ENCODE results near the gene BAIAP2. TPM values are rescaled to one million over a fixed set of nuclear protein-coding genes. Genes with fewer than 3 reads are reported as not detected.

BAIAP2 gene
- total RNA-seq, 1 donor from 2014 or later, result 139 TPM

DNA sequence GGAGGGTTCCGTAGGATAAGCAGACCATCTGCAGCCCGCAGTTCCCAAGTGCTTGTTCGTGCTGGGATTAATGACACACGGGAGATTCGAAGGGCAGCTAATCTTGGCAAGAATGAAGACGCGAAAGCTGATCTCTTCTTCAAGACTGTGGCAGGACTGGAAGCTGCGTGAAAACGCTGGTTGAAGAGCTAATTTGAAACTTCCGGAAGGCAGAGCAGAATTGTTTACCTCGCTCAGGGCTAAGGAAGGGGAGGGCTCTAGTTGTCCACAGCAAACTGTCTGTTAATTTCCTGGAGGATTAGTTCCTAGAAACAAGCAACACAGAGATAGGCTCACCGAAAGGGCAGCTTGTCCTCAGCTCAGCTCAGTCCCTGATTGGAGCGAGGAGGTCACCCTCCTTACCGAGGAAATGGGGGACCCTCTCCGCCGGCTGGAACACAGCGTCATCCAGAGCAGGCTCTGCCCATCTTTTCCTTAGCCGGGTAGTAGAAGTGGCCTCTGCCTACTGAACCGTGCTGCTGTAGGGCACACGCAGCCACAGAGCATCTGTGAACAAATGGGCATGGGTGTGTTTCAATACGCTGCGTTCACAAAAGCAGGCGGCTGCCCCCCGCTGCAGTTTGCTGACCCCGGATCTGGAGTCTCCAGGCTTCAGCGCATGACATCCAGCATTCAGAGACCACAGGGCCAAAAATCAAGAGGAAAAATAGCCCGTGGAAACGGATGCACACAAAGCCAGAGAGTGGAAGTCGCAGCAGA, 16.7 kb upstream of the BAIAP2 start:
- peak; percentile 61 for DNase-seq
- ATAC-seq, result peak; percentile 58
- Histone ChIP-seq H3K27me3 (no peaks in the 10 kb centered on the region), H3K9me3 (no peaks in the 10 kb centered on the region), H3K27ac (peak overlapping the region; percentile 77), H3K36me3 (no peaks in the 10 kb centered on the region), H3K4me3 (peak overlapping the region; percentile 41), H3K4me1 (peaks cover 38% of the 10 kb centered on the region)
- TF ChIP-seq, protein P1, sequence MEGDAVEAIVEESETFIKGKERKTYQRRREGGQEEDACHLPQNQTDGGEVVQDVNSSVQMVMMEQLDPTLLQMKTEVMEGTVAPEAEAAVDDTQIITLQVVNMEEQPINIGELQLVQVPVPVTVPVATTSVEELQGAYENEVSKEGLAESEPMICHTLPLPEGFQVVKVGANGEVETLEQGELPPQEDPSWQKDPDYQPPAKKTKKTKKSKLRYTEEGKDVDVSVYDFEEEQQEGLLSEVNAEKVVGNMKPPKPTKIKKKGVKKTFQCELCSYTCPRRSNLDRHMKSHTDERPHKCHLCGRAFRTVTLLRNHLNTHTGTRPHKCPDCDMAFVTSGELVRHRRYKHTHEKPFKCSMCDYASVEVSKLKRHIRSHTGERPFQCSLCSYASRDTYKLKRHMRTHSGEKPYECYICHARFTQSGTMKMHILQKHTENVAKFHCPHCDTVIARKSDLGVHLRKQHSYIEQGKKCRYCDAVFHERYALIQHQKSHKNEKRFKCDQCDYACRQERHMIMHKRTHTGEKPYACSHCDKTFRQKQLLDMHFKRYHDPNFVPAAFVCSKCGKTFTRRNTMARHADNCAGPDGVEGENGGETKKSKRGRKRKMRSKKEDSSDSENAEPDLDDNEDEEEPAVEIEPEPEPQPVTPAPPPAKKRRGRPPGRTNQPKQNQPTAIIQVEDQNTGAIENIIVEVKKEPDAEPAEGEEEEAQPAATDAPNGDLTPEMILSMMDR (IDR thresholded peaks at IDR 0.05), result no peak
- intact Hi-C loops (cut with DNase I), result no loop called here

DNA sequence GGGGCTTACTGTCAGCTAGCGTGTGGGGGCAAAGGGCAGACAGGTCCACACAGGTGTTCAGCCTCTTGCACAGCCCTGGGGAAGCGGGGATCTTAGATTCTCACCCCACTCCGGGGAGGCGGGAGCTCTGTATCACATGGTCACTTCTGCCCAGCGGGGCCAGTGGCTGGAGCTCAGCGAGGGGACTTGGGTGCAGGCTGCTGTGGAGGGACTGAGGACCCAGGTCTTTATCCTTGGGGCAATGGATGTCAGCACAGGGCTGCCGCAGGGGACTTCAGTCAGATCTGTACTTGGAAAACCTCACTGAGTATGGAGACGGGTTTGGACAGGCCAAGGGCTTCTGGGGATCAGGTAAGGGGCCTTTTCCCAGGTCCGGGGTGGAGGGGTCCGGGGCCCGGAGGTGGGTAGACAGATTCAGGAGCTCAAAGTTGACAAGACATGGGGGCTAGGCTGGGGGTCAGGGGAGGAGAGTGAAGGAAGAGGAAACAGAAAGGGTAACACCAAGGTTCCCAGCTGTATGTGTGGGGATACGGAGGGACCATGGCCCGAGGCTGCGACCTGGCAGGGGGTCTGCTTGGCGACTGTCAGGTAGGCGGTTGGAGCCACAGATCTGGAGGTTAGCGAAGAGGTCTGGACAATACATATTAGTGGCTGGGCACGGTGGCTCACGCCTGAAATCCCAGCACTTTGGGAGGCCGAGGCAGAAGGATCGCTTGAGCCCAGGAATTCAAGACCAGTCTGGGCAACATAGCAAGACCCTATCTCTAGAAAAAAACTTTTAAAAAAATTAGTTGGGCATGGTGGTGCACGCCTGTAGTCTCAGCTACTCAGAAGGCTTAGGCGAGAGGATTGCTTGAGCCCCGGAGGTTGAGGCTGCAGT, 15.1 kb upstream of the BAIAP2 start:
- Histone ChIP-seq H3K27ac (no peak overlapping the region), H3K4me3 (no peak overlapping the region), H3K9me3 (no peaks in the 10 kb centered on the region), H3K27me3 (no peaks in the 10 kb centered on the region), H3K4me1 (peaks cover 54% of the 10 kb centered on the region), H3K36me3 (no peaks in the 10 kb centered on the region)
- TF ChIP-seq, protein P1 (IDR thresholded peaks at IDR 0.05), result no peak
- ATAC-seq, result no peak
- intact Hi-C loops (cut with DNase I), result no loop called here
- DNase-seq, result peak; percentile 57

DNA sequence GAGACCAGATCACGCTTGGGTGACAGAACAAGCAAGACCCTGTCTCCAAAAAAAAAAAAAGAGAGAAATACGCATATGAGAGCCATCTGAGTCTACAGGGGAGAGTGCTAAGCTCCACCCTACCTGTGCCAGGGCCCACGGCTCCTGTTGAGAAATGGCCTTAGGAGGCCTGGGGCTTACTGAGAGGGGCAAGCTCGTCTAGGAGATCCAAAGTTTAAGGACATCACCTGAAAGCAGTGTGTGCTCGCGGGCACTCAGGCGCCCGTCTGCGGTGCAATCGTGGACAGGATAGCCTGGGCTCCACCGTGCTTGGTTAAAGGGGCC, 14.5 kb upstream of the BAIAP2 start:
- DNase-seq, result no peak
- TF ChIP-seq, protein P1 (IDR thresholded peaks at IDR 0.05), result no peak
- intact Hi-C loops (cut with DNase I), result no loop called here
- Histone ChIP-seq H3K36me3 (no peaks in the 10 kb centered on the region), H3K4me1 (peaks cover 59% of the 10 kb centered on the region), H3K27ac (peak overlapping the region; percentile 56), H3K27me3 (no peaks in the 10 kb centered on the region), H3K4me3 (no peak overlapping the region), H3K9me3 (no peaks in the 10 kb centered on the region)
- no peak for ATAC-seq

DNA sequence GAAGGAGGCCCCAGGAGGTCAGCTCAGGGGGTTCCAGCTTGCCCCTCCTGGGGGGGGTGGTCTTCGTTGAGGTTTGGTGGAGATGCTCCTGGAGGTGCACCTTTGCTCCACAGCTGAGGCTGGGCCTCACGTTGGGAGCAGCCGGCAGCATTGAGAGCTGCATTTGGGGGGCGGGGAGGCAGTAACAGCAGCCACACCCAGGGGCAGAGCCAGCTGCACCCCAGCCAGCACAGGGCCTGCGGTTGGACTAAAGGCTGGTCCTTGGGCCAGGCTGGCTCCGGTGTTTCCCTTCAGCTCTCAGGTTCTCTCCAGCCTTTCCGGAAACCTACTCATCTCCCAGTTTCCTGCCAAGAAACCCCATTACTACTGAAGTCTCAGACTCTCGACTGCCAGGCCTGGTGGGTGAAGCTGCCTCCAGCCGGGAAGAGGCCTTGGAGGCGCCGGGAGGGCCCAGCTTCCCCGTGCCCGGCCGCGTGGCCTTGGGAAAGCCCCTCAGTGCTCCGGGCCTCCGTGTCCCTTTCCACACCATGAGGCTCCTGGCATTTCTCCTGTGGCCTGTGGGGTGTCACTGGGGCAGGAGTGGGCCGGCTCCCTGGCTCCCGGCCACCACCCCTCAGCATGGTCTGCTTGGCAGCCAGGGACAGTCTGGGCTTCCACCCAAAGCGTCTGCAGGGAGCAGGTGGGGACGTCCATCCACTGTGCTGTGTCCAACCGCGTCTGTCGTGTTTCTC, 14.0 kb upstream of the BAIAP2 start:
- Histone ChIP-seq H3K4me3 (no peak overlapping the region), H3K4me1 (peaks cover 59% of the 10 kb centered on the region), H3K27me3 (no peaks in the 10 kb centered on the region), H3K9me3 (no peaks in the 10 kb centered on the region), H3K27ac (peak overlapping the region; percentile 56), H3K36me3 (no peaks in the 10 kb centered on the region)
- peak; percentile 89 for DNase-seq
- peak; percentile 80 for ATAC-seq
- intact Hi-C loops (cut with DNase I), result no loop called here
- TF ChIP-seq, protein P1 (IDR thresholded peaks at IDR 0.05), result no peak

DNA sequence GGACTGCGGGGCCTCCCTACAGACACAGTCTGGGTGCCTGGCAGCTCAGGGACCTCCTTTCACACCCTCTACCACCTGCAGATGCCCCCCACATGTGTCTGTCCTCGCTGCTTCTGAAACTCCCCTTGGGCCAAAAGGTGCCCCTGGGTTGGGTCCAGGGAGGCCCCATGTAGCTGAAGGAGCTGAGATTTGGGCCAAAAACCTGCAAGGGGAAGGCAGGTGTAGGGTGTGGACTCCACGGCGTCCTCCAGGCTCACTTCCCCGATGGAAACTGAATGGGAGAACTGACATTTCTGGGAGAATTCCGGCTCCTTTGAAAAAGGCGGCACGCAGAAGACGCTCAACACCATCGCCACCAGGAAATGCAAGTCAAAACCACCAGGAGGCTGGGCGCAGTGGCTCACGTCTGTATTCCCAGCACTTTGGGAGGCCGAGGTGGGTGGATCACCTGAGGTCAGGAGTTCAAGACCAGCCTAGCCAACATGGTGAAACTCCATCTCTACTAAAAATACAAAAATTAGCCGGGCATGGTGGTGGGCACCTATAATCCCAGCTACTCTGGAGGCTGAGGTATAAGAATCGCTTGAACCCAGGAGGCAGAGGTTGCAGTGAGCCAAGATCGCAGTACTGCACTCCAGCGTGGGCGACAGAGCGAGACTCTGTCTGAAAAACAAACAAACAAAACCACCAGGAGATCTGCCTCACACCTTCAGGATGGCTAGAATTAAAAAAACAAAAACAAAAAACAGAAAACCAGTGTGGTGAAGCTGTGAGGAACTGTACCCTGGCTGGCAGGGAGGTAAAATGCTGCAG, 13.2 kb upstream of the BAIAP2 start:
- H3K27ac ChIP-seq, result peak overlapping the region; percentile 56
- TF ChIP-seq, protein P1 (IDR thresholded peaks at IDR 0.05), result no peak
- peak; percentile 55 for DNase-seq

More for the DNA sequence above, 13.2 kb upstream of the BAIAP2 start:
- no peak for ATAC-seq
- no peaks in the 10 kb centered on the region for H3K9me3 ChIP-seq
- no peaks in the 10 kb centered on the region for H3K27me3 ChIP-seq
- intact Hi-C loops (cut with DNase I), result no loop called here
- H3K4me3 ChIP-seq, result no peak overlapping the region
- H3K4me1 ChIP-seq, result peaks cover 61% of the 10 kb centered on the region
- no peaks in the 10 kb centered on the region for H3K36me3 ChIP-seq
